Stimulated activated CD8-positive, alpha-beta memory T cell treated with anti-CD3 and anti-CD28 coated beads, Interleukin-7, amount 100 ng/mL, for 48 hours (primary cell): ENCODE measurements around the gene S100A10.
A peak's percentile ranks its signal among the peaks of the same experiment; 100 is the strongest.

ENCODE experiments used
- DNase-seq, 2 donors: peaks; one replicate each; pipeline ENCODE4 v3.0.0-alpha.2; 2020; ENCODE audit warnings: low read depth in 1 of 2; ENCODE audit errors: extremely low read depth in 1 of 2

The S100A10 gene

DNA sequence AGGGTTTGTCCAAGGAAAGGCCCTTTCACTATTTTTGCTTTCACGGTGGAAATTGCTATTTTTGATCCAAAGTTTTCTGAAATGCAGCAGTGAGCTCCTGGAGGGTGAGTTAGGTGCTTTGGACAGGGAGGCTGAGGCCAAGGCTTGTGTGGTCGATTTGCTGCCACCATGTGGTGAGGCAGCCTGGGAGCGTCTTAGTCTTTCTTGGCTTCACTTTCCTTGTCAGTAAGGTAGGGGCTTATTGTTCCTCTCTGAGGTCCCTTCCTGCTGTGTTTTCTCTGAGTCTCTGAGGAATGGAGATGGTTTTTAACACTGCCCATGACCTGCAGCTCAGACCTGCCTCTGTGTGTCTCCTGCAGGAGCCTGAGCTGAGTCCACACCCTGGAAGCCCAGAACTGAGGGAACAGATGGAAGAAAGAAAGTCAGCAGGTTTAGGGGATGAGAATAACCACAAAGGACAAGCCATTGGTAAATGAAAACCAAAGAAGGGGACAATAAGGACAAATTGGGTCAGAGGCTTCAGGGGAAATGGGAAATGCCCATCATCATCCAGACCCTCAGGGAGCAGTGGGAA, 20.1 kb upstream of the S100A10 start:
- DNase-seq: no peak

DNA sequence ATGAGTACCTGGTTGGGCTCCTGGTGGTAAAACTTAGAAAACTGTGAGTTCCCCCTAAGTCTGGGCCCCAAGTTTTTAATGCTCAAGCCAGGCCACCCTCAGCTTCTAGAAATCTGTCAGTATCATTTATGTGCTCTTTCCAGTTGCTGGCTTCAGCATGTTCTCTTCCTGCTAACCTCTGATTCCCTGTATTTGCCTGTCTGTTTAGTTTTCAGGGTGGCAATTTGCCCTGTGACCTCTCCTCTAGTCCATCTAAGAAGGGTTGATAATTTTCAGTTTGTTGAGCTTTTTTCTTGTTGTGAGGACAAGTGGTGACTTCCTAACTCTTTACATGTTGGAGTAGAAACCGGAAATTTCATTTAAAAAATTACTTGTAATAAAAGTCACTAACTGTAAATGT, 16.0 kb upstream of the S100A10 start:
- DNase-seq: no peak

DNA sequence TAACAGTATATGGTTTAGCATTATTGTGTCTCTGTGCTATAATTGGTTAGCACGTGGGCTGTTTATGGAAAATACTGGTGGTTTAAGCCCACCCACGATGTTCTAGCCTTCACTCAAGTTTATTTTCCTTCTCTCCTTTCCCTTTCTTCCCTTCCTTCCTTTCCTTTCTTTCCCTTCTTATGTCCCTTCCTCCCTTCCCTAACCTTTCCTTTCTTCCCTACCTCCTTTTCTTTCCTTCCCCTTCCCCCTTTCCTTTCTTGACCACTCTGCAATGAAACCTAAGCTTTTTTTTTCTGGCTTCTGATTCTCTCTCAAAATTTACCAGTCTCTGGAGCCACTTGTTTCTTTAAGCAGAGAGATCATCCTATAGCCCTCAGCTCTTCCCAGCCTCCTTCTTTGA, 13.4 kb upstream of the S100A10 start:
- no peak for DNase-seq

DNA sequence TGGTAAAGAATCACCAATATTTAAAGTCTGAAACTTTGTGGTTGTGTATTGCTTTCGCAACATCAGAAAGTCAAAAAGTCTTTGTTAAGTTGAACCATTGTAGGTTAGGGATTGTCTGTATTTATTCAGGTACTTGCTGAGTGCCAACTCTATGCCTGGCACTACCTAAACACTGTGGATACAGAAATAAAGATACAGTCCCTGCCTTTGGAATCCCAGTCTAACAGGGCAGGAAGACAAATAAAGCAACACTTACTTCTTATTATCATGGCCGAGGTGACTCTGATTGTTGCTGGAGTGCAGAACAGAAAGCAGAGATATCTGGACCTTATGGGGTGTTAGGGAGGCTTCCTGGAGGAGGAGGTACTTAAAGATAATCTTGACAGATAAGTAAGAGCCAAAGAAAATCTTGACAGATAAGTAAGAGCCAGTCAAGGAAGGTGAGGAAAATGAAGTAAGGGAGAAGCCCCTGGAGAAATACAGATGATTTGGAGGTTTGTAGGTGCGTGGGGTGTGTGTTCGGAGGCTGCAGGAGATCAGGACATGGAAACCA, 11.8 kb upstream of the S100A10 start:
- no peak for DNase-seq

DNA sequence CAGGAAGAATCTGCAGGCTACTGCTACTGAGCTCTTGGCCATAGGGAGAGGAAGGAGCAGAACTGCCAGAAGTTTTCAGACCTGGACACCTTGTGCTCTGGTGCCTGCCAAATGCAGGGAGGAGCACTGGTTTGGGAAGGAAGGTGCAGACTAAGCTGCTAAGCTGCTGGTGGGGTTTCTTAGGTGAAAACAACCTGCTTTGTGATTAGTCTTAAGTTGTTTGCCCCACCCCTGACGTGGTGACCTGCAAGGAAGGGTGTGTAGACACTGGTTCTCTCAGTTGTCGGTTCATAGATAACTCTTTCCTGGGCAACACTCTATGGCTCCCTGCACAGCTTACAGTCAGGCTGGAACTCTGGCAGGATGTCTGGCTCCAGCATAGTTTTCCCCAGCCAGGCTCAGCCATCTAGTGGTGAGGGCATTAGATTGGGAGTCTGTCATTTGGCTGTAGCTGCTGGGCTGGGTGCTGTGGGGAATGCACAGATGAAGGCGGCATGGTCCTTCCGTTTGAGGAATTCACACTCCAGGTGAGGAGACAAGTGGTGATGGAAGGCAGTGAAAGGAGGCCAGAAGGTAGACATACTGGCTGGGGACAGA, 10.3 kb upstream of the S100A10 start:
- no peak for DNase-seq

DNA sequence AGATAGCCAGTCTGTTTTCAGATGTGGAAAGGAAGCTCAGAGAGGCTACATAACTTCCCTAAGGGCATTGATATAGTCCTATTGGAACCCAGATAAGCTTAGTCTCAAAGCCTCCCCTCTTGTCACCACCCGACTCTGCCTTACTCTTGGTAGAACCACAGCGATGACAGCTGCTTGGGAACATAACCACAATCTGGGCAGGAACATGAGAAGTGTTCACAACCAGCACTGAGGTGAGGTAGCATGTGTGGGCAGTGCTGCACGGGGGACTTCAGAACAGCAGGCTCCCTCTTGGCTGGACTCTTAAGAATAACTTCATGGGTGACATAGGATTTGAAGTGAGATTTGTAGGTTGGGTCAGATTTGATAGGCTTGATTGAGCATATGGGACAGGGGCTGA, 9.3 kb upstream of the S100A10 start:
- no peak for DNase-seq

DNA sequence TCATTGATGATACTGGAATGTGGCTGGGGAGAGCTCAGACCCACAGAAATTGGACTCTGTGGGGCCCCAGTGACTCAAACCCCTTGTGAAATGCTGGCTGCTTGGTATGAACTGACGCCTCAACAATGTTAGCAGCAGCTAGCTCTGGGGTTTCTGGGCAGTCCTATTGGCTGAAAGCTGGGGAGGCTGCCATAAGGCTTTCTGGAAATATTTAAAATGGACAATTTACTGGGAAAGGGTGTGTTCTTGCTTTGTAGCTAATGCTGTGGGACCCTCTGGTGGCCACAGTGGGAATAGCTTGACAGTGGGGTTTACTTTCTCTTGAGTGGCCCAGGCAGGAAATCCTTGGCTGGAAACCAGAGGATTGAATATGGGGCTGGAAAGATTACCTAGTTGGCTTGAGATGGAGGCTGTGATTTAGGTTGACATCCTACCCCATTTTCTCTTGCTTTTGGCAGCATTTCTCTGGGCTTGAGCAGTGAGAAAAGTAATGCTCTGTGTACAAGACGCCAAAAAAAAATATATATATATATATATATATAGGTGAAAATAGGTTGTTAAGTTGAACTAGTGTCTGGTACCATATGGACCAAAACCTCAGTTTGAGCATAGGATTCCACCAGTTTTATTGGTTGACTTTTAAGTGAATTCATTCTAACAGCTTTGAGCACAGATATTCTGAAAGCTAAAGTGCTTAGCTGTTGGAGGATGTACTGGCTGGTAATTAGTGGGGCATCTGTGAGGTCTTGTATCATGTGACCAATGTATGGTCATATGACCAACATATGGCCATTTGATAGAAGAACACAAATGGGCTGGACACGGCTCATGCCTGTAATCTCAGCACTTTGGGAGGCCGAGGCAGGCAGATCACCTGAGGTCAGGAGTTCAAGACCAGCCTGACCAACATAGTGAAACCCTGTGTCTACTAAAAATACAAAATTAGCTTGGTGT, 8.2 kb upstream of the S100A10 start:
- DNase-seq: peak in 1 of 2 donors; percentile 44

DNA sequence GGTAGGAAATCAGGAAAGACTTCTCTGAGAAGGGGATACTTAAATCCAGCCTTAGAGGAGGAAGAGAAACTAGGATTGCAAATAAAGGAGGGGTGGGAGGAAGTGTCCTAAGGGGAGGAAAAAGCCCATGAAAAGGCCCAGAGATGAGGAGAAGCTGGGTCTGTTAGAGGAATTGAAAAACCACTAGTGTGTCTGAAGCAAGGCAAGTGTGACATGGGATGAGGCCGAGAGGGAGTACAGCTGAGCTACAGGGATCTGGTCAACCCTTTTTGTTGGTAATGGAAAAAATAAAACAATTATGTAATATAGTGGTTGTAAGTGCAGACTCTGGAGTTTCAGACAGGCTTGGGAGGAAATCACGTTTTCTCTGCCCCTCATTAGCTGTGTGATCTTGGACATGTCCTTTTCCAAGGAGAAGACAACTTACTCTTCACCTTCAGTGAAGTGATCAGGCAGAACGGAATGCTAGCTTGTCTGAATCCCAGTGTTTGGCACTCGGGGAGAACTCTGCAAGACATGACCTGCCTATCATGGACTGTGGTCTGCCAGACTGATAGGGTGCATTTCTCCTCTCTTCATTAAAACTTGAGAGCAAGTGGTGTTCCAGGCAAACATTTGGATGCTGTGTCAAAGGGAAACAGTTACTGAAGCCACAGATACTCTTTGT, 7.4 kb upstream of the S100A10 start:
- DNase-seq: no peak

DNA sequence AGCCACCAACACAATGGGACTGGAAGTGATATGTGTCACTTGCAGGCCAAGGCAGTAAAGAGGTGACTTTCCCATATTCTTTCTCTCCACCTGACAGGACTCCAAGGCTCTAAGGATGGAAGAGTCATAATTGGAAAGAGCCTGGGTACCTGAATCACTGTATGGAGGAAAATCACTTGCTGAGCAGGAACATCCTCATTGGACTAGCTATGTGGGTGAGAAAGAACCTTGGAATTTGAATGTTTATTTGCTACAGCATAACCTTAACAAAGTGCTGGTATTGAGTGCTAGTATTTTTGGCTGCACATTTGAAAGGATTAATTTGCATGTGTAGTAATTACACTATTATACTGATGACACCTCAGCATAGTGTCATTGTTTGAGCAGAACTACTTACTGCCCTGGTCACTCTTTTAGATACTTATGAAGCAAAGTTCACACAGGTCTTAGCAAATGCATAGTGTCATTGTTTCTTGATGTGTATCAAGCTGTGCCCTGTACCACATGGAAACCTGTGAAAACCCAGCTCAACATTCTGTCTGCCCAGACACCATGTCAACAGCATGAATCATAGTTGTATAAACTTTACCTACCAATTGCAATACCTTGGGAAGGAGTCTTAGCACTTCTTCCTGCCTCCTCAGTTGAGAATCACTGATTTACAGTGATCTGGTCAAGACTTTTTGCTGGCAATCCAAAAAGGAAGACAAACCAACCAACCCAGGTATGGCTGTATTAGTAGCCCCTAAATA, 5.1 kb upstream of the S100A10 start:
- no peak for DNase-seq

DNA sequence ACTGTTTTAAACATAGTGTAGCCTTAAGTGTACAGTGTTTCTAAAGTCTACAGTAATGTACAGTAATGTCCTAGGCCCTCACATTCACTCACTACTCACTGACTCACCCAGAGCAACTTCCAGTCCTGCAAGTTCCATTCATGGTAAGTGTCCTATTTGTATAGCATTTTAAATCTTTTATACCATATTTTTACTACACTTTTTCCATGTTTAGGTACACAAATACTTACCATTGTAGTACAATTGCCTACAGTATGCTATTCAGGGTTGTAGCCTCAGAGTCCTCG, 3.6 kb upstream of the S100A10 start:
- DNase-seq: no peak

DNA sequence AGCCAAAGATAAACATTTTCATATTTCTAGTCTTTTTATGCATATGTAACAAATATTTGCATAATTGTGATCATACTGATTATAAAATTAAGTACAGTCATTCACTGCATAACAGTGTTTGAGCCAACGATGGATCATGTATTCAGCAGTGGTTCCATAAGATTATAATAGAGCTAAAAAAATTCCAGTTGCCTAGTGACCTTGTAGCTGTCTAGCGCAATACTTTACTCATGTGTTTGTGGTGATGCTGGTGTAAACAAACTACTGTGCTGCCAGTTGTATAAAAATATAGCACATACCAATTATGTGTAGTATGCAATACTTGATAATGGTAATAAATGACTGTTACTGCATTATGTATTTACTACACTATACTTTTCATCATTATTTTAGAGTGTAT, 2.1 kb upstream of the S100A10 start:
- no peak for DNase-seq

DNA sequence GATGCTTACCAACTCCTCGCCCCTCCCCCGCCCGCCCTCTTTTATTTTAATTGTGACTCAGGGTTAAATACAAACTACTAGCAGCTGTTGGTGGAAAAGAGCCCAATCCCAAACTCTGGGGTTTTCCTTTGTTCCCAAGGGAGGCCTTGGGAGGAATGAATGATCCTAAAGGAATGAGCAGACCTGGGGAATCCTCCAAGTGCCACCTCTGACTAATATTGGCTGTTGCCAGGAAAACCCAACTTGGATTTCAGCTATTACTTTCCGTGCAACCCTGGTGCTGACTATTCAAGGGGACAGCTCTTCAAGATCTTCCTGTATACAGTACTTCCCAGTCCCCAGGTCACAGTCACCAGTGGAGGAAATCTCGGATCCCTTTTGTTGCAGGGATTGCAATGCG, 1.3 kb upstream of the S100A10 start:
- no peak for DNase-seq

DNA sequence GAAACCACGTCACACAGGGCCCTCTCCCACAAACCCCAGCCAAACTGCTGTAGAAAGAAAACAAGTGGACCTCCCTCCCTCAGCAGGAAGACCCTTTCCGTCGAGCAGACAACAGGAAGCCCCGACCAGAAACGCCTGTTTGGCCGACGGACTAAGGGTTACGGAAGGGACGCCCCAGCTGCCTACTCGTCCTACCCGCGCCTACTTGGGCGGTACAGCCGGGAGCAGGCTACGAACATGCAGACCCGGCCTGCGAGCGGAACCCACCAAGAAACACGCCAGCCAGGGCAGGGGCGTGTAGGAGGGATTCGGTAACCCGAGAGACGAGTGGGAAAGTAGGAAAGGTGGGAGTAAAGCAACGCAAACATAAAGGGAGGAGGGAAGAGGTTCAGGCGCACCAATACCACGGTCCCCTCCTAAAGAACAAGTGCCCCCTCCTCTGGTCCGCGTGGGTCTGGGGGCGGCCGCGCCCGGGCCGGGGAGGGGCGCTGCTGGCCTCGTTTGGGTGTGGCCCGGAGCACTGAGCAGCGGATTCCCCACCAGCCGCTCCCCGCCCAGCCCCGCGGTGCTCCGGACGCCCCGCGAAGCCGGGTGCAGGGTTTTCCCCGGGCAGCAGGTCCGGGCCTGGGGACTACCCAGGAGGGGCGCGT, 450 bp downstream of the S100A10 start:
- no peak for DNase-seq

DNA sequence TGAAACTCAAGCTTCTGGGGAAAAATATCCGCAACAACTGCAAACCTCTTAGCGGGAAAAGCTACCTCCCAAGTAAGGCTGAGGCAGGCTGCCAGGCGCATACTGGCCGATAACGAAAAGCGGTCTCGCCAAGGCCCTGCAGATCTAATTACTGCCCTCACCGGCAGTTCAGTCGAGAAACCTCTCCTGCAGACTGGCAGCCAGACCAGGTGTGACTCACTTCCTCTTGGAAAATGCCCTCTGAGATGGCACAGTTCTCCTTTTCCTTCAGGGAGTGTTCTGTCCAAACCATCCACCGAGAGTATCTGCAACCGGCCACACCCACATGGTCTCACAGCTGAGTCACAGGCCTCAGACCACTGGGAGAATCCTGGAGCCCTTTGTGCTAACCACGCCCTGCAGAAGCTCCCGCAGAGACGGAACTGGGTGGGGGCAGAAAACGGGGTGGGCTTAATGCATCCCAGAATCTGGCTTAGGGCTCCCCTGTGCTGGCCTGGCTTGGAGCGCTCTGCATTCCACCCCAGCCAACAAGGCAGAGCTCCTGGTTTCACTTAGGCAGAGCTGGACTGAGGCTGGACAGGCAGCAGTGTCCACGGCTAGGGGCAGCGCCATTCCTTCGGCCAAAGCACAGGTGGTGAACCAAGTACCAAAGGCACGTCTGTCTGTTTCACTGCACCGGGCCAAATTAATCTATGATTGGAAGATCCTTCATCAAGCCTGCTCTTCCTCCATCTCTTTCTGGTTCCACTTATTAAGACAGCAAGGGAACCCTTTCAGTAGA, 1.2 kb downstream of the S100A10 start:
- DNase-seq: peak in 1 of 2 donors; percentile 35

DNA sequence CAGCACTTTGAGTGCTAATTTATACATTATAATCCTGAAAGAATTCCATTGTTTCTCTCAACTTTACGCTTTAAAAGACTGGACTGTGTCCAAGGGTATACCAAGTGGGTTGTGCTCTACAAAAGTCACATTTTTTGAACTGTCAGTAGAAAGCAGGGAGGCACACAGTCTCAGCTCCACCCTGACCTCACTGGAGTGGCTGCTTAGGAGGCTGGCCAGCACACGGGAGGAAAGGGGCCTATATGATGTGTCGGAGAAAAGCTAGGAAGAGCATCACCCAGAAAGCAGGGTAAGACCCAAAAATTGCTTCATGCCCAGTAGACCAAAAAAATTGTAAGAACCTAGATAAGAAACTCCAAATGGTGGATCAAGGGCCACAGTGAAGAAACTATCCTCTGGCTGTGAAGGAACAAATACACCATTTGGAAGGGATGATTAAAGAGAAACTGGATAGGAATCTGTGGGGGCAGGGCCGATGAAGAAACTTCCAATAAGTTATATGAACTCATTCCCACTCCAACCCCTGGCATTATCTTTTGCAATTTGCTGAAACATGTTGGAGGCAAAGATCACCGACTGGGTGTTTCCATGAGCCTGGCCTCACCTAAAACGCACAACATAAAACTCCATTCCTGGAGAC, 1.9 kb downstream of the S100A10 start:
- no peak for DNase-seq

DNA sequence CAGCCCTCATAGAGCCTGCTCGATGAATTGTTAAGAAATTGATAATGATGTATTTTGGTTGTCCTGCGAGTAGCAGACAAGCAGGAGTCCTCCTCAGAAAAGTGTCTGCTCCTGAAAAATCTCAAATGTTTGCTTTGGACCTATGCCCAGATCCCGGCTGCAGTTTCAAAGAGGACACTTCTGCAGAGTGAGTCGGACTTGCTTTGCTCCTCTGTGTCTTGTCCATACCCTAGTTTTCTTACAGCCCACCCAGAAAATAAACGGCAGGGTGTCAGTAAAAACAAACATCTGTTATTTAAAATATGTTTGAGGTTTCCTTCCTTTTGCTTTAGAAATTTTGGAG, 2.8 kb downstream of the S100A10 start:
- DNase-seq: no peak

DNA sequence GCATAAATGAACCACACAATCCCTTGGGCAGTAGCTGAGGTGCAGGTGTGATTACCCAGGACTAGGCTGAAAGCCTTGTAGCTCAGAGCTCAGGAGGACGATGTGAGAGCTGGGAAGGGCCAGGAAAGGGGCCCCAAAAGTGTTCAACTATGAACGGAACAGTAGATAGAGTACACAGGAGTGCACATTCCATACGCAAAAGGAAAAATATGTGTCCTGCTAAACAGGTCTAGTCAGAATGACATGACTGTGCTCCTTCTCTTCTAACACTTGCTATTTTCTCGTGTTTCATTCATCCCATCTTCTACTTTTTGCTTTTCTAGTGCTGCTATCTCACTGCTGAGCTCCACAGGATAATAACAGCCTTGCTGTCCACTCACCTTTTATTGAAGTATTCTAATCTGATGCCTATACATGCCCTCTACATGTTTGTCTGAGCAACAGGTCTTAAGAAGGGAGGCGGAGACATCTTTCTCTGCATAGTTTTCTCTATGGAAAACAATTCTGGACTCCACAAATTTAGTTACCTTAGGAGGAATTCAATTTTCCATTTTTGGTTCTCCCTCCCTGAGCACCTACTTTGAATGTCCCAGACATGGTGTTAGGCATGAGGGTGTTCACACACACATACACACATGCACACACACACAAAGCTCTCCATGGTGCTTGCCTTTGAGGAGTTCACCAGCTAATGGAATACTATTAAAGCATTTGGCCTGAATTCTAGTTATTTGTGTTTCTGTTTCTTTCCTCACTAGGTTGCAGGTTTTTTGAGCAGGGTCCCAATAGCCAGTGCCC, 3.4 kb downstream of the S100A10 start:
- no peak for DNase-seq

DNA sequence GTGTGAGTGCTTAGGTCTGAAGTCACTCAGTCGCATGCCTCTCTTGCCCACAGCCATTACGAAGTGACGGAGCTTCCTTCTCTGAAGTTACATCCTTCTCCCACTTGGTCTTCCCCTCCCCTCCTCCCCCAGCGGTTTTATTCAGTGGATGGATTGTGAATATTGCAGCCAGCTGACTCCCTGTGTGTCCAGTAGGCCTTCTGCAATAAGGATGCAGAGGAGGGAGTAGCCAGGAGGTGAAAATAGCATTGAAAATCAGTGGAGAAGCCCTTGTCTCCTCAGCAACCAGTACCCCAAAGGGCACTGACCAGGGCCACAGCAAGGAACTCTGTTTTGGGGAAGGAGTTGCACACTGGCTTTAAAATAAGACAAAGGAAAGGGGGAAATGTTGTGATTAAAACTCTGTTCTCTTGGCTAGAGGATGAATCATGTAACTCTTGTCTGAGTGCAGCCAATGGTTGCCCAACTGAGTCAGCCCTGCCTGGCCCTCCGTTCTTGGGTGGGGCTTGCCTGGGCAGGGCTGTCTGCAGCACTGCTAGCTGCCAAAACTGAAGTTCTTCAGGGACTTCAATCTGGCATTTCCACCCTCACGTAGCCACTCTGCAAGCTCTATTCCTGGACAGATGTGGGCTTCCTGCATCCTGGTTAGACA, 4.3 kb downstream of the S100A10 start:
- peak in 1 of 2 donors; percentile 60 for DNase-seq
